ENCODE measurements around the gene DOC2B. TPM values are rescaled to one million over a fixed set of nuclear protein-coding genes. Genes with fewer than 3 reads are reported as not detected.
"Not testable (repeated sequence)": the region's sequence is repeated elsewhere in the genome, so short reads cannot be mapped to it uniquely, and the experiment has no call there.

The DOC2B gene
- total RNA-seq, 6 experiments from 2014 or later, result not detected

DNA sequence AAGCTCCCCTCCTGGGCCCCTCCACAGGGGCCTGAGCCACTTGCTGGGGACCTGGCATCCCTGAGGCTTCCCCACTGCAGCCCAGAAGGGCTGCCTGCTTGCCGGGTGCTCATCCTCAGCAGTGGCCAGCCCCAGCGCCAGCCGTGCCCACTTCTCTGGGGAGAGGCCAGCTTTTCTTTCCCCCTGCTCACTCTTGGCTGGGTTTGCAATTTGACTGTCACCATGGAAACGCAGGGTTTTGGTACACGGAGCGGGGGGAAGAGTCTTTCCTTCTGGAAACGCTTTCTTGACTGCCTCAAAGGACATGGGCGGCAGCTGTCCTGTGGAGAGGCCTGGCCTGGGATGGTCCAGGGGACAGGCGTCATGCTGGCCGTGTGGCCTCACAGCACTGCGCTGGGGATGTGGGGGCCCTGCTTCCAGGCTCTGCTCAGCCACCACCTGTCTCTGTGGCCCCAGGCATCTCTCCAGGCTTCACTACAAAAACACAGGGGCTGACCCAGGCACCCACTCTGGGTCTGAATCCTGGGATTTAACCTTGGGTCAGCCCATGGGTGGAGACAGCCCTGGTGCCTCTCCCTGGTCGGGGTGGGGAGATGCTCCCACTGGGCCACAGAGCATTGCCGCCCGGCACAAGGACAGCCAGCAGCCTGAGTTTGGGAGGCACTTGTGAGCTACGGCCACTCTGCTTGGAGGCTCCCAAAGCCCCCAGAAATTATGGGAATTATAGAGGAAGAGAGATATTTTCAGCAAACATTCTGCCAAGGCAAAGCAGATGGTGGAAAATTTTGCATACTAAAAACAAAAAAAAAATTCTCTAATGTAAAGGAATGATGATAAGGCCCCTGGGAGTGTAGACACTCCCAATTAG, 45.9 kb upstream of the DOC2B start:
- DNase-seq, result no peak
- Mint-ChIP-seq H3K9me3 (no peaks in the 10 kb centered on the region), H3K36me3 (ENCODE audit: low read depth) (no peaks in the 10 kb centered on the region), H3K4me3 (no peak overlapping the region), H3K27ac (no peak overlapping the region), H3K27me3 (ENCODE audit: insufficient read depth) (peaks cover 24% of the 10 kb centered on the region), H3K4me1 (ENCODE audit: low read depth) (peaks cover 6% of the 10 kb centered on the region)
- TF ChIP-seq, protein P1, sequence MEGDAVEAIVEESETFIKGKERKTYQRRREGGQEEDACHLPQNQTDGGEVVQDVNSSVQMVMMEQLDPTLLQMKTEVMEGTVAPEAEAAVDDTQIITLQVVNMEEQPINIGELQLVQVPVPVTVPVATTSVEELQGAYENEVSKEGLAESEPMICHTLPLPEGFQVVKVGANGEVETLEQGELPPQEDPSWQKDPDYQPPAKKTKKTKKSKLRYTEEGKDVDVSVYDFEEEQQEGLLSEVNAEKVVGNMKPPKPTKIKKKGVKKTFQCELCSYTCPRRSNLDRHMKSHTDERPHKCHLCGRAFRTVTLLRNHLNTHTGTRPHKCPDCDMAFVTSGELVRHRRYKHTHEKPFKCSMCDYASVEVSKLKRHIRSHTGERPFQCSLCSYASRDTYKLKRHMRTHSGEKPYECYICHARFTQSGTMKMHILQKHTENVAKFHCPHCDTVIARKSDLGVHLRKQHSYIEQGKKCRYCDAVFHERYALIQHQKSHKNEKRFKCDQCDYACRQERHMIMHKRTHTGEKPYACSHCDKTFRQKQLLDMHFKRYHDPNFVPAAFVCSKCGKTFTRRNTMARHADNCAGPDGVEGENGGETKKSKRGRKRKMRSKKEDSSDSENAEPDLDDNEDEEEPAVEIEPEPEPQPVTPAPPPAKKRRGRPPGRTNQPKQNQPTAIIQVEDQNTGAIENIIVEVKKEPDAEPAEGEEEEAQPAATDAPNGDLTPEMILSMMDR (IDR thresholded peaks at IDR 0.05), result no peak

DNA sequence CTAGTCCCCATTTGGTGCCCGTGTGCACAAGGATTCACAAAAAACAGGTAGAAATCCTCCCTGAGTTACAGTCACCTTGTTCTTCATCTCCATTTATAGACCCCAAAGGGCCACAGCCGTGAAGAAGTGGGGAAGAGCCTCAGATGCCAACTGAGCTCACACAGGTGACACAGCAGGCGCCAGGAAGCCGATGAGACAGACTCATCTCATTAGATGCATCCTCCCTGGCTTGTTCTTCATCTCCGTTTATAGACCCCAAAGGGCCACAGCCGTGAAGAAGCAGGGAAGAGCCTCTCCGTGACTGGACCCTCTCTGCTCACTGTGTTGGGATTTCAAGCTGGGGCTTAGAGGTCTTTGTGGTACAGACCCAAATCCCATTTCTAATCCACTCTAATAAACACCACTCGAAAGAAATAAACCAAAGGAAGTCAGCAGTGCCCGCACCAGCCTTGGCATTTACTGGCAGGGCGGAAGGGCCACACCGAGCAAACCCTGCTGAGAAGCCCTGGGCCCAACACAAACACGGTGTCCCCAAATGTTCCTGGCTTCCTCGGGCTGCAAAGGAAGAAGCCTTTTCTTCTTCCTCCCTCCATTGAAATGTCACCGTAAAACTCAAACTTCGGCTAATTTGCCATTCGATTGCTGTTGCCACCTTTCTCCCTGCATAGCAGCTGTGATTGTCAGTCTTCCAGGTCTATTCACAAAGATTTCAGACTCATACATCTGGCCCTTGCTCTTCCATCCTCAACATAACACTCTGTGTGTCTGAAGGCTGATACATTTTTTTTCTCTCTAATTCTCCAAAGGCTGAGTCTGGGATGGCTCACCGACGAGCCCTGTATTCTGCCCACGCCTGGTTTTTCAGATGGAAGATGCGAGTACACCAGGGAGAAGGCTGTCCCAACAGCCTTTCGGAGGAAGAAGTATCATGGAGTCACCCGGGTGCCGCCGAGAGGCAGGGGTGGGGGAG, 44.9 kb upstream of the DOC2B start:
- no peaks in the 10 kb centered on the region for H3K36me3 Mint-ChIP-seq (ENCODE audit: low read depth)
- no peak overlapping the region for H3K27ac Mint-ChIP-seq
- peaks cover 6% of the 10 kb centered on the region for H3K4me1 Mint-ChIP-seq (ENCODE audit: low read depth)
- no peak for DNase-seq
- peaks cover 25% of the 10 kb centered on the region for H3K27me3 Mint-ChIP-seq (ENCODE audit: insufficient read depth)
- TF ChIP-seq, protein P1 (IDR thresholded peaks at IDR 0.05), result no peak
- H3K4me3 Mint-ChIP-seq, result no peak overlapping the region
- H3K9me3 Mint-ChIP-seq, result no peaks in the 10 kb centered on the region

DNA sequence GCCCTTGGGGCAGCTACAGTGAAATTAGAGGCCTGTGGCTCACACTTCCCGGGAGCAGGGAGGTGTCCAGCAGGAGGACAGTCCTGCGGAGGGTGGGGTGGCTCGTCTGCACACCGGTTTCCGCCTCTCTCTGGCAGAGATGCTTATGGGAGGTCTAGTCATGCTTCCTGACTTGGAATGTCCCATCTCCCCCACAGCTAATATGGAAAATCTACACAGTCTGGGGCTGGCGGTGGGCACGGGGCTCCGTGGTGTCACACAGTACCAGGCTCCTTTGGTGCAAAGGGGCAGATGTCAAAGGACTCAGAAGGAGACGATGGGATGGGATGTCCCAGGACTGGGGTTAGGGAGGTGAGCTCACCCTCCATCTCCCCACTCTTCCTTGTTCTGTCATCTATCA, 44.1 kb upstream of the DOC2B start:
- Mint-ChIP-seq H3K4me3 (no peak overlapping the region), H3K4me1 (ENCODE audit: low read depth) (peaks cover 6% of the 10 kb centered on the region), H3K27me3 (ENCODE audit: insufficient read depth) (peaks cover 25% of the 10 kb centered on the region), H3K9me3 (no peaks in the 10 kb centered on the region), H3K27ac (no peak overlapping the region), H3K36me3 (ENCODE audit: low read depth) (no peaks in the 10 kb centered on the region)
- no peak for DNase-seq
- TF ChIP-seq, protein P1 (IDR thresholded peaks at IDR 0.05), result no peak

DNA sequence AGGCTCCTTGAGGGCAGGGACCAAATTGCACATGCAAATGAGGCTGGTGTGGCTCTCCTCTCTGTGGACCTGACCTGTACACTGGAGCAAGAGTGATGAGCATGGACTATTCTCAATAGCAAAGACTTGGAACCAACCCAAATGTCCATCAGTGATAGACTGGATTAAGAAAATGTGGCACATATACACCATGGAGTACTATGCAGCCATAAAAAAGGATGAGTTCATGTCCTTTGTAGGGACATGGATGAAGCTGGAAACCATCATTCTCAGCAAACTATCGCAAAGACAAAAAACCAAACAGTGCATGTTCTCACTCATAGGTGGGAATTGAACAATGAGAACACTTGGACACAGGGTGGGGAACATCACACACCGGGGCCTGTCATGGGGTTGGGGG, 43.1 kb upstream of the DOC2B start:
- H3K27me3 Mint-ChIP-seq (ENCODE audit: insufficient read depth), result peaks cover 20% of the 10 kb centered on the region
- H3K4me1 Mint-ChIP-seq (ENCODE audit: low read depth); H3K27ac Mint-ChIP-seq; DNase-seq; H3K36me3 Mint-ChIP-seq (ENCODE audit: low read depth); H3K9me3 Mint-ChIP-seq; H3K4me3 Mint-ChIP-seq: not testable (repeated sequence)

DNA sequence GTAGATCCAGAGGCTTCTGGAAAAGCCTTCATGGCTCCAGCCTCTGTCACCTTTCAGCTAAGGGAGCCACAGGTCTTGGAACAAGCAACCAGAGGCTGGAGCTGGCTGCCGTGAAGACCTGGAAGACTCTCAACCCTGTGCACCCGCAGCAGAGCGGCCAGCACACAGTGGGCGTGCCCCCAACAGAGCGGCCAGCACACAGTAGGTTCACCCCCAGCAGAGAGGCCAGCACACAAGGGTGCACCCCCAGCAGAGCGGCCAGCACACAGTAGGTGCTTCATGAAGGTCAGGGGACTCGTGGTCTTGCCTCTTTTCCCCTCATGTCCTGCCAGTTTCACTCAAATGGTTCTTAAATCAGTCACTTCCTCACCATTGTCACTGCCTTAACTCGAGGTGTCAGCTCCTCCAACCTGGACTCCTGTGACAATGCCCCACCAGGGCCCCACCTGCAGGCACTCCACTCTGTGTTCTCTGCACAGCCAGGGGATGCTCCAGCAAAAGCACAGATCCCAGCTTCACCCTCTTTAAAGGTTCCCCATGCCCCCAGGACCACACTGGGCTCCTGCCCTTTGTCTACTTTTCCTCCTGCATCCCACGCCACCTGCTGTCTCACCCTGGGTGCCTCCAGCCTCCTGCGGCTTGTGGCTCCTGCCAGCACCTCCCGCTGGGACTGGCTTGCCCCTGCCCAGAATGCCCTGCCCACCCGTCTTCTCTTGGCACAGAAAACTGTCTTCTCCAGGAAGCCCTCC, 42.4 kb upstream of the DOC2B start:
- H3K27ac Mint-ChIP-seq, result no peak overlapping the region
- DNase-seq, result no peak
- H3K4me1 Mint-ChIP-seq (ENCODE audit: low read depth), result peaks cover 2% of the 10 kb centered on the region
- H3K36me3 Mint-ChIP-seq (ENCODE audit: low read depth), result no peaks in the 10 kb centered on the region
- H3K4me3 Mint-ChIP-seq, result no peak overlapping the region
- TF ChIP-seq, protein P1 (IDR thresholded peaks at IDR 0.05), result no peak
- no peaks in the 10 kb centered on the region for H3K9me3 Mint-ChIP-seq
- peaks cover 20% of the 10 kb centered on the region for H3K27me3 Mint-ChIP-seq (ENCODE audit: insufficient read depth)
